K562 (cell line): ENCODE data around the gene TMOD3. TPM values are rescaled to one million over a fixed set of nuclear protein-coding genes. Genes with fewer than 3 reads are reported as not detected.

Experiments used
- ATAC-seq: fragments of 200-7000 bp; cut with Tn5 transposase; 3 replicates; pipeline ENCODE4 v1.9.1; 2020; ENCODE audit warnings: moderate library complexity
- BruUV-seq: library from RNA; stranded (reverse); fragments of 400-500 nt; replicated peaks from 2 replicates; lab custom pipeline; 2021; lab: Mats Ljungman, UMichigan
- CTCF ChIA-PET: fragments of 300-600 bp; formaldehyde crosslinking; extraction: SDS; loops from one replicate; lab custom pipeline; 2021; ENCODE audit warnings: low intra/inter-chr PET ratio; lab: Yijun Ruan, JAX
- POLR2A ChIA-PET: fragments of 300-600, 350-650 bp; sonication (Branson Sonifier 250); formaldehyde crosslinking; extraction: SDS; loops from one replicate; lab custom pipeline; 2021; ENCODE audit warnings: antibody characterized with exemption, inconsistent platforms; lab: Yijun Ruan, JAX
- DNase-seq, 4 experiments: peaks; one replicate each; pipeline versions ENCODE4 v3.0.0 to v3.0.0-alpha.2; 2011 to 2018; ENCODE audit warnings: low spot score in 3 of 4, mixed read lengths in 3 of 4; ENCODE audit errors: extremely low read depth in 1 of 4
- FAIRE-seq: peaks from 2 replicates; lab custom pipeline; 2011; peaks lifted over from hg19 to GRCh38; lab: Jason Lieb, UNC
- H2AFZ ChIP-seq: 2 replicates; pipeline ENCODE4 v1.6.0; 2011; ENCODE audit warnings: low read depth, low read length, control low read depth, inconsistent platforms
- H3K27ac ChIP-seq: fragments of 200-600 bp; 3 replicates; pipeline ENCODE4 v1.8.0; 2011; ENCODE audit warnings: low read depth, mild to moderate bottlenecking, control low read depth, inconsistent platforms, low read length, moderate library complexity, mixed read lengths; ENCODE audit errors: extremely low read depth
- H3K27me3 ChIP-seq, 2 experiments: fragments of 300-600 bp in 1 of 2; 2 replicates in 1 of 2; 3 replicates in 1 of 2; pipeline versions ENCODE4 v1.6.0 to v1.8.0; 2011; ENCODE audit warnings: inconsistent platforms in 2 of 2, low read length in 2 of 2, mild to moderate bottlenecking in 1 of 2, mixed read lengths in 1 of 2, moderate library complexity in 1 of 2; ENCODE audit not compliant: control insufficient read depth in 2 of 2, insufficient read depth in 2 of 2
- H3K36me3 ChIP-seq: fragments of 300-600 bp; 3 replicates; pipeline ENCODE4 v1.8.0; 2011; ENCODE audit warnings: mild to moderate bottlenecking, low read length, inconsistent platforms; ENCODE audit not compliant: control insufficient read depth, insufficient read depth
- H3K4me1 ChIP-seq, 2 experiments: fragments of 200-600 bp in 1 of 2; replicated peaks in 1 of 2; 2 replicates in 1 of 2; 3 replicates in 1 of 2; pipeline versions ENCODE4 v1.5.1 to v1.8.0; 2011; ENCODE audit warnings: inconsistent platforms in 2 of 2, low read length in 2 of 2, mild to moderate bottlenecking in 1 of 2, mixed read lengths in 1 of 2, moderate library complexity in 1 of 2; ENCODE audit not compliant: control insufficient read depth in 2 of 2, insufficient read depth in 2 of 2
- H3K4me2 ChIP-seq: 2 replicates; pipeline ENCODE4 v1.6.1; 2011; ENCODE audit warnings: low read length, control low read depth, inconsistent platforms, mixed read lengths; ENCODE audit not compliant: insufficient read depth
- H3K4me3 ChIP-seq: fragments of 200-600 bp; sonication (generic), shearing (Covaris generic); 2 replicates; pipeline ENCODE4 v1.5.1; 2016; ENCODE audit warnings: control low read depth, inconsistent platforms
- H3K79me2 ChIP-seq: fragments of 200-600 bp; 3 replicates; pipeline ENCODE4 v1.8.0; 2011; ENCODE audit warnings: low read length, inconsistent platforms; ENCODE audit not compliant: control insufficient read depth, insufficient read depth
- H3K9ac ChIP-seq, 2 experiments: 2 replicates each; pipeline versions ENCODE4 v1.6.0 to v1.6.1; 2011; ENCODE audit warnings: low read depth in 2 of 2, low read length in 2 of 2, control low read depth in 1 of 2, inconsistent platforms in 1 of 2, mild to moderate bottlenecking in 1 of 2, mixed read lengths in 1 of 2; ENCODE audit not compliant: insufficient read depth in 1 of 2
- H3K9me1 ChIP-seq: one replicate; pipeline ENCODE4 v1.6.0; 2011; ENCODE audit warnings: inconsistent platforms, mild to moderate bottlenecking, low read length, moderate library complexity; ENCODE audit not compliant: control insufficient read depth, insufficient read depth
- H3K9me3 ChIP-seq: replicated peaks from 2 replicates; pipeline ENCODE4 v1.5.1; 2011; ENCODE audit warnings: low read depth, low read length, inconsistent platforms; ENCODE audit not compliant: control insufficient read depth, insufficient read depth
- H4K20me1 ChIP-seq: replicated peaks from 2 replicates; pipeline ENCODE4 v1.6.1; 2011; ENCODE audit warnings: low read length, inconsistent platforms, mixed read lengths; ENCODE audit not compliant: control insufficient read depth, insufficient read depth
- CEBPG ChIP-seq, 3 experiments: fragments of 200-800 bp in 1 of 3; sonication (Bioruptor generic) in 1 of 3; sonication (generic) in 1 of 3; formaldehyde crosslinking in 1 of 3; IDR thresholded peaks in 2 of 3; conservative IDR thresholded peaks in 1 of 3; 2 replicates each; pipeline versions ENCODE4 v1.6.1 to v1.8.0; 2016 to 2022; ENCODE audit warnings: missing compliant biosample characterization in 2 of 3, missing genetic modification characterization in 2 of 3, mild to moderate bottlenecking in 1 of 3, missing genetic modification reagents in 1 of 3
- HMBOX1 ChIP-seq: sonication (generic); IDR thresholded peaks from 2 replicates; pipeline ENCODE4 v1.6.1; 2016
- MBD2 ChIP-seq: sonication (generic); IDR thresholded peaks from 2 replicates; pipeline ENCODE4 v1.6.1; 2016; ENCODE audit warnings: low read depth, borderline replicate concordance
- NR1H2 ChIP-seq: sonication (generic); formaldehyde crosslinking; IDR thresholded peaks from 2 replicates; pipeline ENCODE4 v1.4.0; 2020; ENCODE audit warnings: mild to moderate bottlenecking, missing genetic modification reagents
- PTRF ChIP-seq: fragments of 450-650 bp; IDR thresholded peaks from 2 replicates; pipeline ENCODE4 v1.6.1; 2016; ENCODE audit warnings: mild to moderate bottlenecking, missing genetic modification characterization, missing compliant biosample characterization
- U2AF1 ChIP-seq: fragments of 200-400 bp; formaldehyde crosslinking; optimal IDR thresholded peaks from 2 replicates; pipeline ENCODE3; 2017; ENCODE audit warnings: mild to moderate bottlenecking, low read depth, low read length, moderate library complexity
- ZNF512 ChIP-seq: IDR thresholded peaks from 2 replicates; pipeline ENCODE4 v1.6.1; 2016; ENCODE audit warnings: missing genetic modification characterization, missing compliant biosample characterization
- WGBS: fragments of 100-300 bp; shearing (Covaris generic); methylation state at CpG from one replicate; pipeline ENCODE4 v1.1.6; 2016; ENCODE audit warnings: low coverage, mixed read lengths; ENCODE audit not compliant: insufficient coverage; ENCODE audit errors: missing lambda C conversion rate; 5-methylcytosine and 5-hydroxymethylcytosine counted together
- in situ Hi-C: fragments of 300-500 bp; cut with MboI; formaldehyde crosslinking; loops from 4 replicates; pipeline ENCODE4 v1.15.0; 2018; ENCODE audit warnings: inconsistent platforms, mixed read lengths
- intact Hi-C: fragments of 100-400 bp; cut with micrococcal nuclease; formaldehyde crosslinking; loops from 2 replicates; pipeline ENCODE4 v1.14.2; 2022
- polyA plus RNA-seq, 8 experiments: library from polyadenylated mRNA; depleted of rRNA in 4 of 8; stranded (reverse) in 5 of 8; unstranded in 3 of 8; fragments of >200 nt; fragmentation: Nextera tagmentation in 2 of 8; fragmentation: Illumina TruSeq in 1 of 8; extraction: Ambion mirVana in 2 of 8; extraction: Trizol in 1 of 8; gene quantifications; 2 replicates each; pipeline versions ENCODE4 v1.2.1 to v1.2.3, GENCODE V29; 2011 to 2014; ENCODE audit warnings: inconsistent platforms in 1 of 8, missing spikeins in 1 of 8
- total RNA-seq, 7 experiments: library from RNA; depleted of rRNA in 6 of 7; stranded (reverse); fragments of >200 nt in 6 of 7; fragmentation: Illumina TruSeq in 2 of 7; extraction: Trizol in 2 of 7; gene quantifications; 2 replicates each; pipeline versions ENCODE4 v1.2.1 to v1.2.3, GENCODE V29; 2011 to 2021; ENCODE audit warnings: low replicate concordance in 1 of 7
- TF ChIP-seq, protein P1 (sequence below): fragments of 200-800 bp; sonication (Bioruptor generic); IDR thresholded peaks from 2 replicates; pipeline ENCODE4 v1.6.1; 2017; ENCODE audit warnings: missing genetic modification characterization, missing compliant biosample characterization
- TF ChIP-seq, protein P2 (sequence below): fragments of 450-650 bp; IDR thresholded peaks from 2 replicates; pipeline ENCODE4 v1.6.1; 2018; ENCODE audit warnings: mild to moderate bottlenecking, low read depth; ENCODE audit not compliant: partially characterized antibody

Gene TMOD3
- total and polyA plus RNA-seq, 9 of the 15 experiments (the other 6 are each of a cell fraction or from before 2014, with no cell fraction given) = 6.8 to 45.0 (median 30.9) TPM

DNA sequence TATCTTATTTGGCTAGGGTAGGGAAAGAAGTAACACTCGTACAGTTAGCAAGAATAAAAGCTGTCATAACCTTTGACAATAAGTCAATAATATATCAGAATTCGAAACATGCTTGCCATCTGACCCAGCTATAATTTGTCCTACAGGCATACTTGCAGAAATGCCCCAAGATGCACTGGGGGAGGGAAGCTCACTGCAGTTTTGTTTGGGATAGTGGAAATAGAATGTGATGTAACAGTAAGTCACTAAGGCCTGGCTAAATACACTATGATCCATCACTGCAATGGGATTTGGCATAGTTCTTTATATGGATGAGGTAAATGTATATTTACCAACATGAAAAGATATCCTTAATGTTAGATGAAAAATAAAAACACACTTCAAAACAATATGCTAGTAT, 25.5 kb upstream of the TMOD3 start:
- Histone ChIP-seq H3K79me2 (no peaks in the 10 kb centered on the region), H3K4me3 (no peak overlapping the region), H3K4me1 (no peaks in the 10 kb centered on the region; a peak in 2 of 5 replicates), H3K9me3 (no peaks in the 10 kb centered on the region), H3K4me2 (no peak overlapping the region), H3K9ac (no peak overlapping the region), H3K9me1 (no peaks in the 10 kb centered on the region), H2AFZ (no peak overlapping the region), H3K36me3 (no peaks in the 10 kb centered on the region), H3K27ac (no peak overlapping the region), H3K27me3 (no peaks in the 10 kb centered on the region), H4K20me1 (no peaks in the 10 kb centered on the region)
- TF ChIP-seq, protein P1, sequence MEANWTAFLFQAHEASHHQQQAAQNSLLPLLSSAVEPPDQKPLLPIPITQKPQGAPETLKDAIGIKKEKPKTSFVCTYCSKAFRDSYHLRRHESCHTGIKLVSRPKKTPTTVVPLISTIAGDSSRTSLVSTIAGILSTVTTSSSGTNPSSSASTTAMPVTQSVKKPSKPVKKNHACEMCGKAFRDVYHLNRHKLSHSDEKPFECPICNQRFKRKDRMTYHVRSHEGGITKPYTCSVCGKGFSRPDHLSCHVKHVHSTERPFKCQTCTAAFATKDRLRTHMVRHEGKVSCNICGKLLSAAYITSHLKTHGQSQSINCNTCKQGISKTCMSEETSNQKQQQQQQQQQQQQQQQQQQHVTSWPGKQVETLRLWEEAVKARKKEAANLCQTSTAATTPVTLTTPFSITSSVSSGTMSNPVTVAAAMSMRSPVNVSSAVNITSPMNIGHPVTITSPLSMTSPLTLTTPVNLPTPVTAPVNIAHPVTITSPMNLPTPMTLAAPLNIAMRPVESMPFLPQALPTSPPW (CRISPR knock-in tag) = no peak
- TF ChIP-seq CEBPG (CRISPR knock-in tag; IDR thresholded peaks at IDR 0.05) = no peak
- TF ChIP-seq CEBPG (tag; conservative IDR thresholded peaks at IDR 0.05 in 1 of 2, IDR thresholded peaks at IDR 0.05 in 1 of 2) = peak in 1 of 2 experiments; percentile 45; a peak in 1 of 4 replicates
- ATAC-seq (peak; percentile 73), FAIRE-seq (no peak), DNase-seq (no peak)
- WGBS = 26% methylated on average over 2 of the region's 2 CpGs
- no TSS peak for BruUV-seq
- intact Hi-C loops = no loop called here
- CTCF ChIA-PET = no interaction called here
- in situ Hi-C loops = no loop called here
- POLR2A ChIA-PET = interaction anchor here (0.5 to 0.6 kb wide), 2 partner anchors 49 to 156 kb away, joined by 3 read pairs; no protein-coding TSS in a partner anchor

GRCh38 chr15:51806123-51806522, 23.3 kb upstream of the TMOD3 start:
- intact Hi-C loops = no loop called here
- FAIRE-seq (no peak), ATAC-seq (no peak), DNase-seq (no peak)
- in situ Hi-C loops = no loop called here
- no peaks in the 10 kb centered on the region for H3K79me2 ChIP-seq
- no peak overlapping the region for H3K27ac ChIP-seq
- no peaks in the 10 kb centered on the region for H3K27me3 ChIP-seq
- no peaks in the 10 kb centered on the region for H3K36me3 ChIP-seq
- no peaks in the 10 kb centered on the region for H3K9me3 ChIP-seq
- BruUV-seq = no TSS peak
- no peak overlapping the region for H2AFZ ChIP-seq
- H3K4me3 ChIP-seq = no peak overlapping the region
- WGBS = 14% methylated on average over 2 of the region's 2 CpGs
- H3K4me2 ChIP-seq = no peak overlapping the region
- CTCF ChIA-PET = interaction anchor here (0.7 kb wide), 1 partner anchor 9 kb away, joined by 3 read pairs; no protein-coding TSS in a partner anchor
- no peak overlapping the region for H3K9ac ChIP-seq
- H4K20me1 ChIP-seq = no peaks in the 10 kb centered on the region
- H3K4me1 ChIP-seq = no peaks in the 10 kb centered on the region; a peak in 1 of 5 replicates
- H3K9me1 ChIP-seq = no peaks in the 10 kb centered on the region
- POLR2A ChIA-PET = no interaction called here
- TF ChIP-seq ZNF512 (tag) = no peak
- no peak for TF ChIP-seq NR1H2 (CRISPR knock-in tag)
- TF ChIP-seq PTRF (tag) = no peak
- no peak for TF ChIP-seq U2AF1
- TF ChIP-seq, protein P2, sequence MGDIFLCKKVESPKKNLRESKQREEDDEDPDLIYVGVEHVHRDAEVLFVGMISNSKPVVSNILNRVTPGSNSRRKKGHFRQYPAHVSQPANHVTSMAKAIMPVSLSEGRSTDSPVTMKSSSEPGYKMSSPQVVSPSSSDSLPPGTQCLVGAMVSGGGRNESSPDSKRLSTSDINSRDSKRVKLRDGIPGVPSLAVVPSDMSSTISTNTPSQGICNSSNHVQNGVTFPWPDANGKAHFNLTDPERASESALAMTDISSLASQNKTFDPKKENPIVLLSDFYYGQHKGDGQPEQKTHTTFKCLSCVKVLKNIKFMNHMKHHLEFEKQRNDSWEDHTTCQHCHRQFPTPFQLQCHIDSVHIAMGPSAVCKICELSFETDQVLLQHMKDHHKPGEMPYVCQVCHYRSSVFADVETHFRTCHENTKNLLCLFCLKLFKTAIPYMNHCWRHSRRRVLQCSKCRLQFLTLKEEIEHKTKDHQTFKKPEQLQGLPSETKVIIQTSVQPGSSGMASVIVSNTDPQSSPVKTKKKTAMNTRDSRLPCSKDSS = no peak
- TF ChIP-seq MBD2 = no peak
- TF ChIP-seq HMBOX1 = no peak
